Measurements from ENCODE around the gene FRRS1.
"Not testable (repeated sequence)": the region's sequence is repeated elsewhere in the genome, so short reads cannot be mapped to it uniquely, and the experiment has no call there.

Gene FRRS1

DNA sequence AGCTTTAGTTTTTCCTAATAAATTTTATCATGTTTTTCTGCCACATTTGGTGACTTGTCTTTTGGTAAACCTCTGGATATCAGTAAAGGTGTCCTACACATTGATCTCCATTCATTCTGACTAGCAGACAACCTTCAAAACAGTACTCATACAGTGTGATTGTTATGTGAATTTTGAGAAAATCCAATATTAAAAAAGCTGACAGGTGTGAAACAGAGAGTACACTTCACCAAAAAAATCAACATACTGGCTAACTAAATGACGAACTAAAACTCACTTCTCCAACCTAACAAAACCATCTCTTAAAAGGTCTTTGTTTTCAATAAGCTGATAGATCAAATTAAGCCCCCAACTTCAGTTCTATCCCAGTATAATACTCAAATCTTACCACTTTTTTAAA lies 1.5 kb downstream of the FRRS1 start:
- DNase-seq (ENCODE audit: low read depth in 3 of 3, low spot score in 1 of 3), result no peak

DNA sequence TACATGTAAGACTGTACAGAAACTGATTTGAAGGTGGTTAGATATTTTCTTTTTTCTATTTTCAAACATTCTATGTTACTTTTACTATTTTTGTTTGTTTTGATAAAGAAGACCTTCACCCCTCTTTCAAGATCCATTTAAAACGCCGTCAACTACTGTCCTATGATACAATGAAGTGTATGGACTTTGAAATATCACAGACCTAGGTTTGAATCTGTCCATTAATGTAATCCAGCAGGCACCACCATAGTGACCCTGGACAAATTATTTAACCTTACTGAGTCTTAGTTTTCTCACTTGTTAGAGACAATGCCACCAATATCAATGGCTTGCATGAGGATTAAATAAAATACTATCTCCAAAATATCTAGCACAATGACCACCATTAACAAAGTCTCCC lies 2.0 kb downstream of the FRRS1 start:
- no peak for DNase-seq (ENCODE audit: low read depth in 3 of 3, low spot score in 1 of 3)

DNA sequence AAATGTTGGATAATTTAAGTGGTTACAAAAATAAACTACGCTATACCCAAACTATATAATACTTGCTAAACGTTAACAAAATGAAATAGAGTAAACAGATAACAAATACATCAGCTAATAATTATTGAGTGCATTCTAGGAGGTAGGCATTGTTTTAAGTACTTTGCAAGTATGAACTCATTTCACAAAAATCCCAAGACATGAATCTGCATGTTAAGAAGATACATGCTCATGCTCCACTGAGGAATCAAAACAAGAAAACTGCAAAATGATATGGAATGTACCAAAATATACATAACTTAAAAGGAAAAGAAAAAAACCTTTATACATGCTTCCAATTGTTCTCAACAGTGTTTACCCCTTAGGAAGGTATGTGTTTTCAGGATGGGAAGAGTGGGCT lies 2.5 kb downstream of the FRRS1 start:
- no peak for DNase-seq (ENCODE audit: low read depth in 3 of 3, low spot score in 1 of 3)

DNA sequence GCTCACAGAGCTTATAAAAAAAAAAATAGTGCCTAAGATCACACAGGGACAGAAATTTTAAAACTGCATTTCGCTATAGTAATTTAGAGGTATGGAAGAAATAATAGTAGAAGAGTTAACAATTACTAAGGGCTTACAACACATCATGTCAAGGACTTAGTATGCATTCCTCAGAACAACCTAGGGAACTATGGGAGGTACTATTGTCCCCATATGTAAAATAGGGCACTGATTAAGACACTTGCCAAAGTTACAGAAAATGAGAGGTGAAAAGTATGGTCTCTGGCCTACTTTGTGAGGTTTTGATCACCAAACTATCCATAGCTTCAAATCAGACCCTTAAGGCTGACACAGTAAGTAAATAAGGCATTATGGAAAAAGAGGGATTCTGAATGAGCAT lies 4.7 kb downstream of the FRRS1 start:
- DNase-seq (ENCODE audit: low read depth in 3 of 3, low spot score in 1 of 3), result no peak

DNA sequence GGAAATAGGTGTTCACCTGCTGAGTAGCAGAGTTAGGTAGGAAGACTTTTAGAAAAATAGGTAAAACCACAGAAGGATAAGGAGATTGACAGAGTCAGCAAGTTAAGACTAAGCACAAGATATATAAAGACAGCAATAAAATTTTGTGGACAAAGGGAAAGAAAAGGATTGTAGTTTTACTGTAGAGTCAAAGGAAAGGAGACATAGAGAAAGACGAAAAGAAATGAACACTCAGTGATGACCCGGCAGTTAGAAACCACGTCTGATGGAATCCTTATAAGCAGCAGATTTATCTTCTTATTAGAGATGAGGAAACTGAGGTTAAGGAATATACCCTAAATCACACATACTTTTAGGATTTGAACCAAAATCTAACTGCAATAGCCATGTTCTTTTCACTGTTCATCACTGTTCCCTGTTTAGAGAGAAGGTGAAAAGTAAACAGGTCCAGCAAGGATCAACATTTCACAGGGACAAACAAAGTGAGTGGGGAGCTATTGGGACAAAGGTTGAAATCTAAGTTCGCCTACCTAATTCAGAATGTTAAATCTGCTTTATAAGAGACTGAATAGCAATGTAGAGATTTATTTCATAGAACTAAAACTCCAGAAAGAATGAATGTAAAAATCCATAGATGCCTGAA lies 6.8 kb downstream of the FRRS1 start:
- no peak for DNase-seq (ENCODE audit: low read depth in 3 of 3, low spot score in 1 of 3)

DNA sequence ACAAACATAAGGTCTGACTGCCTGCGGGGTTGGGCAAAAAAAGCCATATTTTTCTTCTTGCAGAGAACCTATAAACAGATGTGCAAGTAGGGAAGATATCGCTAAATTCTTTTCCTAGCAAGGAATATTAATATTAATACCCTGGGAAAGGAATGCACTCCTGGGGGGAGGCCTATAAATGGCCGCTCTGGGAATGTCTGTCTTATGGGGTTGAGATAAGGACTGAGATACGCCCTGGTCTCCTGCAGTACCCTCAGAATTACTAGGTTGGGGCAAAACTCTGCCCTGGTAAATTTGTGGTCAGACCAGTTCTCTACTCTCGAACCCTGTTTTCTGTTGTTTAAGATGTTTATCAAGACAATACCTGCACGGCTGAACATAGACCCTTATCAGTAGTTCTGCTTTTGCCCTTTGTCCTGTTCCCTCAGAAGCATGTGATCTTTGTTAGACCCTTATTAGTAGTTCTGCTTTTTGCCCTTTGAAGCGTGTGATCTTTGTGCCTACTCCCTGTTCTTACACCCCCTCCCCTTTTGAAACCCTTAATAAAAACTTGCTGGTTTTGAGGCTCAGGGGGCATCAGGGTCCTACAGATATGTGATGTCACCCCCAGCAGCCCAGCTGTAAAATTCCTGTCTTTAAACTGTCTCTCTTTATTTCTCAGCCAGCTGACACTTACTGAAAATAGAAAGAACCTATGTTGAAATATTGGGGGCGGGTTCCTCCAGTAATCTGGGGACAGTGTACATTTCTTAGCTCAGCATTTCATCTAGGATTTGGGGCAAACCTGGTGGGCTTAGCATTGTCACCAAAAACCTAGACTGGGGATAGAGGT lies 7.5 kb downstream of the FRRS1 start:
- DNase-seq (ENCODE audit: low read depth in 3 of 3, low spot score in 1 of 3), result not testable (repeated sequence)

DNA sequence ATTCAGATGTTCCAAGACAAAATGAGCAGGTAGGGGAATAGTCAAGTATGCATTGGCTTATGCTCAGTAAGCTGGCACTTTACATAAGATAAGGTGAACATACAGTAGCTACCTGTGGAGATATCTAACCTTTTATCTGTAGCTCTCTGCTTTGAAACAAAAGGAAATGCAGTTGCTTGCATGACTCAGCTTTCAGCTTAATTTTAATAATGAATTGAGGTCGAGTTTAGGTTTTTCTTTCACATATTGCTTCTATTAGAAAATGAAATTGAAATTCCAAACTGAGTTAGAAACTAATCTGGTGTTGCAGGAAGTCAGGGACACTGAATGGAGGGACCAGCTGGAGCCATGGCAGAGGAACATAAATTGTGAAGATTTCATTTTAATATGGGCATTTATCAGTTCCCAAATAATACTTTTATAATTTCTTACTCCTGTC lies 8.3 kb downstream of the FRRS1 start:
- no peak for DNase-seq (ENCODE audit: low read depth in 3 of 3, low spot score in 1 of 3)

DNA sequence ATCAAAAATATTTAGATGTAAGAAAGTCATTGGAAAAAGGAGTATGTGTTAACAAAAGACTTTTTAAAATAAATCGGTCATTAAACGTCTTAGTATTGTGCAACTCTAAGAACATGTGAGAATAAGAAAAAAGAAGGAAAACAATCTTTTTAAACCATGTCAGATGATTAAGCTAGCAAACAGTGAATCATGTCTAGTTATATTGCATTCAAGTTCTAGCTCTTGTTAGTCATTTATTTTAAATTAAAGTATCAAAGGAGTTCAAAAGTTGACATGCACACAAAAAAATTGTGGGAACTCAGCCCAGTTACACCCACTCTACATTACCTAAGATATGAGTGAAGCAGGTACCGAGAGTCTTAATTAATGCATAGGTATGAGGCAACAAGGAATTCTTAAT lies 9.8 kb downstream of the FRRS1 start:
- no peak for DNase-seq (ENCODE audit: low read depth in 3 of 3, low spot score in 1 of 3)

DNA sequence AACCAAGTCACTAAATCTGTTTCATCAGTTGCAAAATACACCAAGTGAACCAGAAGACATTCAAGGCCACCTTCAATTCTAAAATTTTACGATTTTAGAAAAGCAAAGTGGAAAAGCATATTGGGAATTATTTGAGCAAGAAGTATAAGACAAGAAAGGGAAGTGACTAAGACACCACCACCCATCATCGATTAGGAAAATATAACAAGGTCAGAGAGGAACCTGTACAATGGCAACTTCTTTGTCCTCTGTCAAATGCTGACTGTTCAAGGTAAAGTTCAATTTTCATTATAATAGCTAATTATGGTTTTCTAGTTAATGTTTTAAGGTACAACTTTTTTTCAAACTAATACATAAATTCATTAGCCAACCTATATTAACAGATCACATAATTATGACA lies 10.8 kb downstream of the FRRS1 start:
- no peak for DNase-seq (ENCODE audit: low read depth in 3 of 3, low spot score in 1 of 3)

DNA sequence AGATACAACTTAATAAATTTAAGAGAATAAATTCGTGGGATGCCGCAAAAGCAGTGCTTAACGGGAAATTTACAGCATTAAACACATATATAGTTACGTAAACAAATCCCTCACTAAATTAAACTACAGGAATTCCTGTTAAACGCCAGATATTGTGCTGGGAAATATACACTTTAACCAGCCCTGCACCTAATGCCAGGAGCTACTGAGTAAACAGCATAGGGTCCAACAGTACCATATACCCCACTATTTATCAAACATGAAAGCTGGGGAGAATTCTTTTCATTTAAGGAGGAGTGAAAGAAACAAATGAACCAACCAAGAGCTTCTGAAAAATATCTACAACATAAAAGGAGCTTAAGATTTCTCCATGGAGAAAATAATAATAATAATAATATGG lies 11.7 kb downstream of the FRRS1 start:
- DNase-seq (ENCODE audit: low read depth in 3 of 3, low spot score in 1 of 3), result no peak

DNA sequence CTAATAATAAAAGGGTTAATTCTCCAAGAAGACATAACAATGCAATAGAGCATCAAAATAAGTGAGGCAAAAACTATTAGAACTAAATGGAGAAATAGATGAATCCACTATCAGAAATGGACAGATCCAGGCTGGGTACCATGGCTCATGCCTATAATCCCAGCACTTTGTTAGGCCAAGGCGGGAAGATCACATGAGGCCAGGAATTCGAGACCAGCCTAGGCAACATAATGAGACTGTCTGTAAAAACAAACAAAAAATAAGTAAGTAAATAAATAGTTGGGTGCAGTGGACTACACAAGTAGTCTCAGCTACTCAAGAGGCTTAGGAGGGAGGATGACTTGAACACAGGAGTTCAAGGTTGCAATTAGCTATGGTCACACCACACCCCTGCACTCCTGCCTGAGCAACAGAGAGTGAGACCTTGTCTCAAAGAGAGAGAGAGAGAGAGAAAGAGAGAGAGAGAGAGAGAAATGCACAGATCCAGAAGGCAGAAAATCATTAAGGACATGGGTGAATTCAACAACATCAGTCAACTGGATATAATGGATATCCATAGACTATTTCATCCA lies 12.3 kb downstream of the FRRS1 start:
- DNase-seq (ENCODE audit: low read depth in 3 of 3, low spot score in 1 of 3), result no peak

DNA sequence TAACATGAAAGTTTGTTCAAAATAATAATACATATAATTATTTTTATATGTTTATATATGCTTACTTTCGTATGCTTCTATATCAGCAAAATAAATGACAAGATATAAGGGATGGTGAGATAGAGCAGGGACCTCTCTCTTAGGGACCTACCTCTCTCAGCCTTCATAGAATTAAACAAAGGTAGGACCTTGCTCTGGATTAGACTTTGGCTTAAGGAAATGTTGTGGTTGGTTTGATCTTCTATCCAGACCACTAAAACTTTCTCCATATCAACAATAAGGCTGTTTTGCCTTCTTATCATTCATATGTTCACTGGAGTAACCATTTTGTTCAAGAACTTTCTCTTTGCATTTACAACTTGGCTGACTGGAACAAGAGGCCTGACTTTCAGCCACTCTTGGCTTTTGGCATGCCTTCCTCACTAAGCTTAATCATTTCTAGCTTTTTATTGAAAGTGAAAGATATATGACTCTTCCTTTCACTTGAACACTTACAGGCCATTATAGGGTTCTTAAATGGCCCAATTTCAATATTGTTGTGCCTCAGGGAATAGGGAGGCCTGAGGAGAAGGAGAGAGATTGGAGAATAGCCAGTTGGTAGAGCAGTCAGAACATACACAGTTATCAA lies 14.4 kb downstream of the FRRS1 start:
- DNase-seq (ENCODE audit: low read depth in 3 of 3, low spot score in 1 of 3), result no peak

DNA sequence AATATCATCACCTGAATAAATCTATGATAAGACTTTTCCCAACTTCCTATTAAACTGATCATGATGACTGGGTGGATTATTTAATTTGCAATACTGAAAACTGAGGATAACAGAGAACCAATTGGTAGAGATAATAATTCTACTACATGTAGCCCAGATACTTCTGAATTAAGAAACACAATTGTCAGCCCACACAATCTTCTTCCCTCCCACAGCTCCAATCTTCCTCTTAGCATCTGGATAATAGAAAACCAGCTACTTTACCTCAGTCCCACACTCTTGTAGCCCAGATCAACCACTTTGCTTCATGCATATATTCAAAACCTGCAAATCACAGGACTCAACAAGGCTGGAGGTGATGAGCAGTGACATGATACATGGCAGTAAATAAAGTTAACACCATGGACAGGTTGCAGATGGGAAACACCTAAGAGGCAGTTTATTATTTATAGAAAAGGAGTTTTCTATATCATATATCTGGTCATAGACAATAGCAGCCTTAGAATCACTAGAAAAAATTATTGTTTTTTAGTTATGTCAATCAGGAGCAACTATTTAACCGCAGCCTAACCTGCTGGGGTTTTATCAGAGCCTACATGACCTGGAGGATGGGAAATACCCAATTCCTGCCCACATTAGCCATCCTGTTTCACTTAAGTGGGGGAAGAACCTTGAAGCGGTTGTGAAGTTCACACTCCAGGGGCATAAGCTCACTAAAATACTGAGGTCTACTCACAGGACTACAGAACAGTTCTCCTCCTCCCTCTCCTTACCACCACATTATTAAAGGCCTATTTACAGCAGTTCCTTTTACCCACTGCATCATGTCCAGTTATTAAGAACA lies 16.7 kb downstream of the FRRS1 start:
- no peak for DNase-seq (ENCODE audit: low read depth in 3 of 3, low spot score in 1 of 3)

DNA sequence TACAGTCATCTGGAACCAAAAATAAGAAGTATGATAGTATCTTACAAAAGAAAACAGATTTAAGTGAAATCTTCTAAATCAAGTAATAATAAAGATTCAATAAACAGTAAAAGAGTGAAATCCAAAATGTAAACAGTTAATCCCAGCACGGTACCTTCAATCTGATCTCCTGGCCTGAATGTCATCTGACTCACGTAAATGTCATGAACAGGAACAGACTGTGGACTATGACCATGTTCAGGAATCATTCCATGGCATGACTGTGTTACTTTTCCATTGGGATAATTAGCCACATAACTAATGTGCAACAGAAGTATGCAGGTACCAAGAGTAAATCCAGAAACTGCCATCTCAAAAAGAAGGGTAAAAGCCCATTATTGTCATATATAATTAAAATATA lies 18.0 kb downstream of the FRRS1 start:
- no peak for DNase-seq (ENCODE audit: low read depth in 3 of 3, low spot score in 1 of 3)

DNA sequence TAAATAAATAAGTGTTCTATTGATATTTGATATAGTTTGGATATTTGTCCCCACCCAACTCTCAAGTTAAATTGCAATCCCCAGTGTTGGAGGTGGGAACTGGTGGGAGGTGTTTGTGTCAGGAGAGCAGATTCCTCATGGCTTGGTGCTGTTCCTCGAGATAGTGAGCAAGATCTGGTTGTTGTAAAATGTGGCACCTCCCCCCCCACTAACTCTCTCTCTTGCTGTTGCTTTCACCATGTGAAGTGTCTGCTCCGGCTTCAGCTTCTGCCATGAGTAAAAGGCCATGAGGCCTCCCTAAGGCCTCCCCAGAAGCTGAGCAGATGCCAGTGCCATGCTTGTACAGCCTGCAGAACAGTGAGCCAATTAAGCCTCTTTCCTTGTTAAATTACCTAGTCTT lies 20.8 kb downstream of the FRRS1 start:
- DNase-seq (ENCODE audit: low read depth in 3 of 3, low spot score in 1 of 3), result no peak

DNA sequence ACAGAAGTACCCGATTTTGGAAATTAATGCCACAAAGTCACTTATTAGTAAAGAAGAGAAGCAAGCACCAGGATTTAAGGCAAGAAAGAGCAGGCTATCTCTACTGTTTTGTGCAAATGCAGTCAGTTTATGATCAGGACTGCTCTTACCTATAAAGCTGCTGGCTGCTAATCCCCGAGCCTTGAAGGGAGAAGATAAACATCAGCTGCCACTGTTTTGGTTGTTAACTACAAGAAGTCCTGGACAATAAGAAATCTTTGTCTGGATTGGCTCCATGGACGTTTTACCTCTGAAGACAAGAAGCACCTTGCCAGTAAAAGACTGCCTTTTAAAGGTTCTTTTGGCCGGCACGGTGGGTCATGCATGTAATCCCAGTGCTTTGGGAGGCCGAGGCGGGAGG lies 21.4 kb downstream of the FRRS1 start:
- DNase-seq (ENCODE audit: low read depth in 3 of 3, low spot score in 1 of 3), result no peak

DNA sequence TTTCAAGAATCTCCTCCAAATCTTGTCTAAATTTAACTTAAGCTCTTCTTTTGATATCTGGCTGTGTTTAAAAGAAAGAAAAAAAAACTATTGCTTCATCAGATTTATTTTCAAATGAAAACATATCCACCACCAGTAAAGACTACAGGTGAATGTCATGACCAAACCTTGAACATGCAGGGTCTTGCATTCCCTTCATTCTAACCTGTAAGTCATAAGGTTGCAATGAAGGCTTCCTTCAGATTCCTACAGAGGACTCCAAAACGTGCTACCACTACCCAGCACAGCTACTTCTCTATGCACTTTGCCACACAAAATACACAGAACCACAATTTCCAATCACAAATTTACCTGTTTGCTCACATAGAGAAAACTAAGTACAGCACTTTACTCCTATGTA lies 26.3 kb downstream of the FRRS1 start:
- no peak for DNase-seq (ENCODE audit: low read depth in 3 of 3, low spot score in 1 of 3)

DNA sequence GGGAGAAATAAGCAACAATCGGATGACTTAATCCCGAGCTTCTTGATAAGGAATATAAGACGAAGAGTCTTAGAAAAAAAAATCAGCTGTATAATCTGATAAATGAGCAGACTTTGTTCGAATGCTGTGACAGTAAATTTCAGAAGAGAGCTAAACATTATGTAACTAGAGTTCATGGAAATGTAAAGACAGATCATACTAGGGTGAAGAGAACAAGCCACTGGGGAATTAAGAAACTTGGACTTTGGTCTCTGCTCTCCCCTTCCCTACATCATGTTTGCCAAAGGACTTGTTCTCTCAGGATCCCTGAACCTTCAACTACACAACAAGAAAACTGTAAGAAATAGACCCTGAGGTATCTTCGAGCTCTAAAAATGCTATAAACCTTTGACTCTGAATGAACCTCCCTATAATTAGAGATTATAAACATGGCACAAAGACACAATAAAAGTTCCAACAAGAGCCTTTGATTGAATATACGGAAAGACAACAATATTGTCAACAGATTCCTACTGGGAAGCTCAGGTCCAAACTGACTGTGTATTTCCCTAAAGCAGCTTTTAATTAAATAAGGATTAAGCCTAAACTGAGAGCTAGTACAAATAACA lies 27.5 kb downstream of the FRRS1 start:
- no peak for DNase-seq (ENCODE audit: low read depth in 3 of 3, low spot score in 1 of 3)

DNA sequence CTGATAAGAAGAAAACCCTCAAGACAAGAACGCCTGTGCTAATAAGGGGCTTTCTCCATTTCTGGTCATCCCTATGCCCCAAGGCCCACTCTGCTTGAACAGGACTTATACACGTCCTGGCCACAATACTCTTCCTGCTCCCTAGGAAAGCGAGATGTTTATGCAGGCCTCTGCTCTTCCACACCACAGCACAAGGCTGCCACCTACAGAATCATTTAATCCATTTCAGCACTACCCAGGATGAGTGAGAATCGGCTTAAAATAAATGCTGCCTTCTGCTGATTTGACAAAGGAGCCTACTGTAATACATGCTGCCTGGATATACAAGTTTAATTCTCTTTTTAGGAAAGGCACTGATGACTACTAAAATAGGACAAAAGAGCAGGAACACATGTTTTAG lies 29.4 kb downstream of the FRRS1 start:
- DNase-seq (ENCODE audit: low read depth in 3 of 3, low spot score in 1 of 3), result no peak

DNA sequence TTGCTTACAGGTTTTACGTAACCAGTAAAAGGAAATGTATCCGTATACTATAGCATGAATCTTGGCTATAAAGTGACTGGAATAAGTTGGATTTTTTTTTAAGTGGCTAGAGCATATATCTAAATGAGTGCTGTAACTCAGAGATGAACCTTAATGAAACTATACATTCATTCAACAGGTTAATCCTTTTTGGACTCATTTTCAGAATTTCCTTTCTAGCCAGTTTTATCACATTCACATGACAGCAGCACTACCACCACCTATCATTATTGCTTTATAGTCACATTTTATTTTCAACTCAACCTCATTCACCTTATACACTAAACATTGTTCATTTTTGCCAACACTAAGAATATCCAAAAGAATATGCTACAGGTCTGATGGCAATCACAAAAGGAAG lies 30.6 kb downstream of the FRRS1 start:
- no peak for DNase-seq (ENCODE audit: low read depth in 3 of 3, low spot score in 1 of 3)

DNA sequence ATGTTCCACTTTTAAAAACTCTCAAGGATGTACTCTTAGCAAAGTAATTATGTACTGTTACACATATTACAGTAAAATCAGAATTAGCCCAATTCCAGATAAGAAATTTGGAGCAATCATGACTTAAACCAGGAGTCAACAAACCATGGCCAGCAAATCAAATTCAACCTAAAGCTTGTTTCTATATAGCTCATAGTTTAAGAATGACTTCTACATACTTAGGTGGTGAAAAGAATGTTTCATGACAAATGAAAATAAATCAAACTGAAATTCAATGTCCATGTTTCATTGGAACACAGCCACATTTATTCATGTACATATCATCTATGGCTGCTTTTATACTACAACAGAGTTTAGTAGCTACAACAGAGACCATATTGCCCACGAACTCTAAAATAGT lies 35.1 kb downstream of the FRRS1 start:
- no peak for DNase-seq (ENCODE audit: low read depth in 3 of 3, low spot score in 1 of 3)

Data from stimulated activated CD4-positive, alpha-beta T cell treated with anti-CD3 and anti-CD28 coated beads, TNF-alpha, amount 100 ng/mL, for 1 hour (primary cell).